GM23338 (cell line): Measurements from ENCODE around the gene LMF1.

Experiments
- CREB1 ChIP-seq: fragments of 250-450 bp; sonication (Bioruptor Pico); IDR thresholded peaks from 2 replicates; pipeline ENCODE4 v1.5.0; 2020; ENCODE audit warnings: low read depth, mild to moderate bottlenecking, moderate library complexity
- CTCF ChIP-seq, 2 experiments: fragments of 200-600 bp in 1 of 2; sonication (generic) in 1 of 2; conservative IDR thresholded peaks; 2 replicates each; pipeline versions ENCODE4 v1.5.1 to v1.6.1; 2016 to 2017; ENCODE audit warnings: antibody characterized with exemption in 2 of 2, low read depth in 2 of 2, mild to moderate bottlenecking in 2 of 2, moderate library complexity in 1 of 2
- EZH2 ChIP-seq: fragments of 200-600 bp; sonication (generic); IDR thresholded peaks from one replicate; pipeline ENCODE4 v1.8.0; 2017; ENCODE audit warnings: antibody characterized with exemption, mild to moderate bottlenecking, low read depth; ENCODE audit not compliant: unreplicated experiment
- EZH2phosphoT487 ChIP-seq: fragments of 200-600 bp; sonication (generic); IDR thresholded peaks from one replicate; pipeline ENCODE4 v1.8.1; 2018; ENCODE audit warnings: antibody characterized with exemption; ENCODE audit not compliant: unreplicated experiment
- JUNB ChIP-seq: IDR thresholded peaks from one replicate; pipeline ENCODE4 v1.6.1; 2016; ENCODE audit warnings: antibody characterized with exemption; ENCODE audit not compliant: unreplicated experiment
- POLR2AphosphoS5 ChIP-seq: IDR thresholded peaks from 2 replicates; pipeline ENCODE4 v1.6.1; 2016; ENCODE audit warnings: antibody characterized with exemption, low read depth
- ZNF114 ChIP-seq: fragments of 250-450 bp; sonication (Bioruptor Pico); IDR thresholded peaks from 2 replicates; pipeline ENCODE4 v1.5.0; 2020; ENCODE audit warnings: mild to moderate bottlenecking, moderate library complexity
- TF ChIP-seq, protein P1 (sequence below): IDR thresholded peaks from one replicate; pipeline ENCODE4 v1.6.1; 2018; ENCODE audit warnings: antibody characterized with exemption; ENCODE audit not compliant: unreplicated experiment
- TF ChIP-seq, protein P2 (sequence below): fragments of 250-450 bp; sonication (Bioruptor Pico); IDR thresholded peaks from 2 replicates; pipeline ENCODE4 v1.5.0; 2020; ENCODE audit warnings: mild to moderate bottlenecking, moderate library complexity

DNA sequence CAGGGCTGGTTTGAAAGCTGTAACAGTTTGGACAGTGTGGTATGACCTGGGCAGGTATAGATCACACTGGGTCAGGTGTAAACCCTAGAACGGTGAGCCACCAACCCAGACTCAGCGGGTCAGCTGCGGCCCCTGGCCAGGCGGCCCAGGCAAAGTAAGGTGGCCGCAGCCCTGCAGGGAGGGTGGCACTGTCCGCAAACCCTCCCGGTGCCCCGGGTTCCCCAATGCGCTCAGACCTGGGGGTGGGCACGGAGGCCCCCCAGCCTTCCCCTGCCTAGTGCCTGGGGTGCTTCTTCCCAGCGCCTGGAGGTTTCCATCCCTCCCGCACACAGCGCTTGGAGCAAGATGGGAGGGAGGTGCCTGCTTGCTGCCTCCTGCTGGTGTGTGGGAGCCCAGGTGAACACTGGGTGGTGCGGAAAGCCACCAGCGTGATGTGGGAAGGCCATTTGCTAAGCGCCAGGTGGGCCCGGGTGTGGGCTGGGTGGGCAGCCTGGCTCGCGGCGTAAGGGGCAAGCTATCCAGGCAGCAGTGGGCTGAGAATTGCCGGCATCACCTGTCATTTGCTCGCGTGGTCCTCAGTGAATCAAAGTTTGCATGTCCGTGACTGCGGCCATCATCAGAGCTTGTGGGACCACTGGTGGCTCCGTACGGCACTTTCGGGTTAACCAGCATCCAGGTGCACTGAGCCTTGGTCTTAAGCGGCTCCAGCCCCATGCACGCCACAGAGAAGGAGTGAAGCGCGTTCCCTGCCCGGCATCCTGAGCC is 122.9 kb downstream of the LMF1 start:
- no peak for TF ChIP-seq CTCF (conservative IDR thresholded peaks at IDR 0.05; ENCODE audit: low read depth in 2 of 2)
- no peak for TF ChIP-seq EZH2
- TF ChIP-seq, protein P1, sequence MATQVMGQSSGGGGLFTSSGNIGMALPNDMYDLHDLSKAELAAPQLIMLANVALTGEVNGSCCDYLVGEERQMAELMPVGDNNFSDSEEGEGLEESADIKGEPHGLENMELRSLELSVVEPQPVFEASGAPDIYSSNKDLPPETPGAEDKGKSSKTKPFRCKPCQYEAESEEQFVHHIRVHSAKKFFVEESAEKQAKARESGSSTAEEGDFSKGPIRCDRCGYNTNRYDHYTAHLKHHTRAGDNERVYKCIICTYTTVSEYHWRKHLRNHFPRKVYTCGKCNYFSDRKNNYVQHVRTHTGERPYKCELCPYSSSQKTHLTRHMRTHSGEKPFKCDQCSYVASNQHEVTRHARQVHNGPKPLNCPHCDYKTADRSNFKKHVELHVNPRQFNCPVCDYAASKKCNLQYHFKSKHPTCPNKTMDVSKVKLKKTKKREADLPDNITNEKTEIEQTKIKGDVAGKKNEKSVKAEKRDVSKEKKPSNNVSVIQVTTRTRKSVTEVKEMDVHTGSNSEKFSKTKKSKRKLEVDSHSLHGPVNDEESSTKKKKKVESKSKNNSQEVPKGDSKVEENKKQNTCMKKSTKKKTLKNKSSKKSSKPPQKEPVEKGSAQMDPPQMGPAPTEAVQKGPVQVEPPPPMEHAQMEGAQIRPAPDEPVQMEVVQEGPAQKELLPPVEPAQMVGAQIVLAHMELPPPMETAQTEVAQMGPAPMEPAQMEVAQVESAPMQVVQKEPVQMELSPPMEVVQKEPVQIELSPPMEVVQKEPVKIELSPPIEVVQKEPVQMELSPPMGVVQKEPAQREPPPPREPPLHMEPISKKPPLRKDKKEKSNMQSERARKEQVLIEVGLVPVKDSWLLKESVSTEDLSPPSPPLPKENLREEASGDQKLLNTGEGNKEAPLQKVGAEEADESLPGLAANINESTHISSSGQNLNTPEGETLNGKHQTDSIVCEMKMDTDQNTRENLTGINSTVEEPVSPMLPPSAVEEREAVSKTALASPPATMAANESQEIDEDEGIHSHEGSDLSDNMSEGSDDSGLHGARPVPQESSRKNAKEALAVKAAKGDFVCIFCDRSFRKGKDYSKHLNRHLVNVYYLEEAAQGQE: no peak
- TF ChIP-seq, protein P2, sequence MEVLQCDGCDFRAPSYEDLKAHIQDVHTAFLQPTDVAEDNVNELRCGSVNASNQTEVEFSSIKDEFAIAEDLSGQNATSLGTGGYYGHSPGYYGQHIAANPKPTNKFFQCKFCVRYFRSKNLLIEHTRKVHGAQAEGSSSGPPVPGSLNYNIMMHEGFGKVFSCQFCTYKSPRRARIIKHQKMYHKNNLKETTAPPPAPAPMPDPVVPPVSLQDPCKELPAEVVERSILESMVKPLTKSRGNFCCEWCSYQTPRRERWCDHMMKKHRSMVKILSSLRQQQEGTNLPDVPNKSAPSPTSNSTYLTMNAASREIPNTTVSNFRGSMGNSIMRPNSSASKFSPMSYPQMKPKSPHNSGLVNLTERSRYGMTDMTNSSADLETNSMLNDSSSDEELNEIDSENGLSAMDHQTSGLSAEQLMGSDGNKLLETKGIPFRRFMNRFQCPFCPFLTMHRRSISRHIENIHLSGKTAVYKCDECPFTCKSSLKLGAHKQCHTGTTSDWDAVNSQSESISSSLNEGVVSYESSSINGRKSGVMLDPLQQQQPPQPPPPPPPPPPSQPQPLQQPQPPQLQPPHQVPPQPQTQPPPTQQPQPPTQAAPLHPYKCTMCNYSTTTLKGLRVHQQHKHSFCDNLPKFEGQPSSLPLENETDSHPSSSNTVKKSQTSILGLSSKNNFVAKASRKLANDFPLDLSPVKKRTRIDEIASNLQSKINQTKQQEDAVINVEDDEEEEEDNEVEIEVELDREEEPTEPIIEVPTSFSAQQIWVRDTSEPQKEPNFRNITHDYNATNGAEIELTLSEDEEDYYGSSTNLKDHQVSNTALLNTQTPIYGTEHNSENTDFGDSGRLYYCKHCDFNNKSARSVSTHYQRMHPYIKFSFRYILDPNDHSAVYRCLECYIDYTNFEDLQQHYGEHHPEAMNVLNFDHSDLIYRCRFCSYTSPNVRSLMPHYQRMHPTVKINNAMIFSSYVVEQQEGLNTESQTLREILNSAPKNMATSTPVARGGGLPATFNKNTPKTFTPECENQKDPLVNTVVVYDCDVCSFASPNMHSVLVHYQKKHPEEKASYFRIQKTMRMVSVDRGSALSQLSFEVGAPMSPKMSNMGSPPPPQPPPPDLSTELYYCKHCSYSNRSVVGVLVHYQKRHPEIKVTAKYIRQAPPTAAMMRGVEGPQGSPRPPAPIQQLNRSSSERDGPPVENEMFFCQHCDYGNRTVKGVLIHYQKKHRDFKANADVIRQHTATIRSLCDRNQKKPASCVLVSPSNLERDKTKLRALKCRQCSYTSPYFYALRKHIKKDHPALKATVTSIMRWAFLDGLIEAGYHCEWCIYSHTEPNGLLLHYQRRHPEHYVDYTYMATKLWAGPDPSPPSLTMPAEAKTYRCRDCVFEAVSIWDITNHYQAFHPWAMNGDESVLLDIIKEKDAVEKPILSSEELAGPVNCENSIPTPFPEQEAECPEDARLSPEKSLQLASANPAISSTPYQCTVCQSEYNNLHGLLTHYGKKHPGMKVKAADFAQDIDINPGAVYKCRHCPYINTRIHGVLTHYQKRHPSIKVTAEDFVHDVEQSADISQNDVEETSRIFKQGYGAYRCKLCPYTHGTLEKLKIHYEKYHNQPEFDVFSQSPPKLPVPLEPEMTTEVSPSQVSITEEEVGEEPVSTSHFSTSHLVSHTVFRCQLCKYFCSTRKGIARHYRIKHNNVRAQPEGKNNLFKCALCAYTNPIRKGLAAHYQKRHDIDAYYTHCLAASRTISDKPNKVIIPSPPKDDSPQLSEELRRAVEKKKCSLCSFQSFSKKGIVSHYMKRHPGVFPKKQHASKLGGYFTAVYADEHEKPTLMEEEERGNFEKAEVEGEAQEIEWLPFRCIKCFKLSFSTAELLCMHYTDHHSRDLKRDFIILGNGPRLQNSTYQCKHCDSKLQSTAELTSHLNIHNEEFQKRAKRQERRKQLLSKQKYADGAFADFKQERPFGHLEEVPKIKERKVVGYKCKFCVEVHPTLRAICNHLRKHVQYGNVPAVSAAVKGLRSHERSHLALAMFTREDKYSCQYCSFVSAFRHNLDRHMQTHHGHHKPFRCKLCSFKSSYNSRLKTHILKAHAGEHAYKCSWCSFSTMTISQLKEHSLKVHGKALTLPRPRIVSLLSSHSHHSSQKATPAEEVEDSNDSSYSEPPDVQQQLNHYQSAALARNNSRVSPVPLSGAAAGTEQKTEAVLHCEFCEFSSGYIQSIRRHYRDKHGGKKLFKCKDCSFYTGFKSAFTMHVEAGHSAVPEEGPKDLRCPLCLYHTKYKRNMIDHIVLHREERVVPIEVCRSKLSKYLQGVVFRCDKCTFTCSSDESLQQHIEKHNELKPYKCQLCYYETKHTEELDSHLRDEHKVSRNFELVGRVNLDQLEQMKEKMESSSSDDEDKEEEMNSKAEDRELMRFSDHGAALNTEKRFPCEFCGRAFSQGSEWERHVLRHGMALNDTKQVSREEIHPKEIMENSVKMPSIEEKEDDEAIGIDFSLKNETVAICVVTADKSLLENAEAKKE: no peak
- TF ChIP-seq EZH2phosphoT487: no peak
- no peak for TF ChIP-seq JUNB
- TF ChIP-seq POLR2AphosphoS5: no peak
- TF ChIP-seq CREB1 (CRISPR knock-in tag): no peak
- no peak for TF ChIP-seq ZNF114 (CRISPR knock-in tag)
